Stimulated activated CD8-positive, alpha-beta memory T cell treated with anti-CD3 and anti-CD28 coated beads, Interleukin-4, amount 100 ng/mL, for 48 hours (primary cell): ENCODE measurements around the gene E2F1.

ENCODE experiments used
- DNase-seq: peaks from one replicate; pipeline ENCODE4 v3.0.0-alpha.2; 2020

E2F1 gene, protein sequence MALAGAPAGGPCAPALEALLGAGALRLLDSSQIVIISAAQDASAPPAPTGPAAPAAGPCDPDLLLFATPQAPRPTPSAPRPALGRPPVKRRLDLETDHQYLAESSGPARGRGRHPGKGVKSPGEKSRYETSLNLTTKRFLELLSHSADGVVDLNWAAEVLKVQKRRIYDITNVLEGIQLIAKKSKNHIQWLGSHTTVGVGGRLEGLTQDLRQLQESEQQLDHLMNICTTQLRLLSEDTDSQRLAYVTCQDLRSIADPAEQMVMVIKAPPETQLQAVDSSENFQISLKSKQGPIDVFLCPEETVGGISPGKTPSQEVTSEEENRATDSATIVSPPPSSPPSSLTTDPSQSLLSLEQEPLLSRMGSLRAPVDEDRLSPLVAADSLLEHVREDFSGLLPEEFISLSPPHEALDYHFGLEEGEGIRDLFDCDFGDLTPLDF

DNA sequence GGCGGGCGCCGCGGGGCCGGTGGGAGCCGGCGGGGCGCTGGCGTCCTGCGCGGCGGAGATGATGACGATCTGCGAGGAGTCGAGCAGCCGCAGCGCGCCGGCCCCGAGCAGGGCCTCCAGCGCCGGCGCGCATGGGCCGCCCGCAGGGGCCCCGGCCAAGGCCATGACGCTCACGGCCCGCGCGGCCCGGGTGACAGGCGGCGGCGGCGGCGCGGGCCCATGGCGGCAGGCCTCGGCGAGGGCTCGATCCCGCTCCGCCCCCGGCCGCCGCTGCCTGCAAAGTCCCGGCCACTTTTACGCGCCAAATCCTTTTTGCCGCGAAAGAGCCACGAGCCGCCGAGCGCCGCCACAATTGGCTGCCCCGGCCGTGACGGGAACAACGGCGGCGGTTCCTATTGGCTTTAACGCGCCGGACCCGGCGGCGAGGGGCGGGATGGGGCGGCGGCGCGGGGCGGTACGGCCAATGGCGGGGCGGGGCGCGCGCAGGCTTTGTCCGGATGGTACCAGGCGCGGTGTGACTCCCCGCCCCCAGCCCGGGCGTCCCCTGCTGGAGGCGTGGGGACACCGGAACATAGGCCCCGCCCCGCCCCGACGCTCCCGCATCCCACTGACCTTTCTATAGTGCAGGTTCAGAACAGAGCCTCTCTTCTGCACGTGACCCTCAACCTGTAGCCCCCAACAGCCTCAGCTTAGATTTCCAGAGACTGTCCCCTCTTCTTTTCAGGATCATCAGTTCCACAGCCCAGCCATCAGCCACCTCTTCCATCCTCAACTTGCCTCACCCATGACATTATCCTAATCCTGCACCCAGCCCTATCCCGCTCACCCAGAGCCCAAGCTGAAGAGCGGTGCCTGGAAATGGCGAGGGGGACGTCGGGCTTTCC is at the start of gene E2F1:
Gene E2F1 (minus strand): TSS at position 286 of the 884 bp plus-strand sequence. CDS start 121 bp downstream, at position 165.
- DNase-seq, result peak; percentile 97

DNA sequence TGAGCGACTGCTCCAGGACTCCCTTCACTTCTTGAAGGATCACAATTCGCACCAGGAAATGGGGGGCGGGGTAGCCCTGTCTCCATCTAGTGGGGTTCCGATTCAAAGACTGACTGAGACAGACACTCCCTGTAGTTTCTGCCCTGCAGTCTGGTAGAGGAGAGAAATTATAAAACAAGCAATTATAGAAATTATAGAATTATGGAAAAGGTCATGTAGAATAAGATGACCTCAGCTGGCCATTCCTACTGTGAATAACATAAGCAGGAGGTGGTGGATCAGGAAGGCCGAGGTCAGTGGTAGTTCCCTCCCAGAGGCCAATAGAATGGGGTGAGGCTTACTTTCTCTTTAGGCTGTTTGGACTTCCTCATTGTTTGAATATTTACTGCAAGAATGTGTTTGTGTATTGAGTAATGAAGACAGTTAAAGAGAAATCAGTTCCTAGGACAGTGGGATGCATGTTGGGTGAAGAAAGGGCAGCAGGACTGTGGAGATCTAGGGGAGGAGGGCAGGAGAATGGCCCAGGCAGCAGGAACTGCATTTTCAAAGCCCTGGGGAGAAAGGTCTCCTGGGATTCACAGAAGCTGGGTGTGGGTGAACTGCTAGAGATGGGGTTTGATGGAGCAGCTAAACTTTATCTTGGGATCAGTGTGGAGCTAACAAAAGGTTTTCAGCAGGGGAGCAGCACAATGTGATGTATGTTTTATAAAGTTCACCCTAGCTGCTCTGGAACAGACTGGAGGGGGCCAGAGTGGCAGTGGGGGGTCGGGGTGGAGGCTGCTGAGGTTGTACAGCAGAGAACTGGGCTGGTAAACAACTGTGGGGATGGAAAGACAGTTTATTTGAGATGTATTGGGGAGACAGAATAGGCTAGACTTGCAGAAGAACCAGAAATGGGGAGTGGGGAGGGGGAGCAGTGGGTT is 47.7 kb upstream of the E2F1 start:
- DNase-seq, result no peak

DNA sequence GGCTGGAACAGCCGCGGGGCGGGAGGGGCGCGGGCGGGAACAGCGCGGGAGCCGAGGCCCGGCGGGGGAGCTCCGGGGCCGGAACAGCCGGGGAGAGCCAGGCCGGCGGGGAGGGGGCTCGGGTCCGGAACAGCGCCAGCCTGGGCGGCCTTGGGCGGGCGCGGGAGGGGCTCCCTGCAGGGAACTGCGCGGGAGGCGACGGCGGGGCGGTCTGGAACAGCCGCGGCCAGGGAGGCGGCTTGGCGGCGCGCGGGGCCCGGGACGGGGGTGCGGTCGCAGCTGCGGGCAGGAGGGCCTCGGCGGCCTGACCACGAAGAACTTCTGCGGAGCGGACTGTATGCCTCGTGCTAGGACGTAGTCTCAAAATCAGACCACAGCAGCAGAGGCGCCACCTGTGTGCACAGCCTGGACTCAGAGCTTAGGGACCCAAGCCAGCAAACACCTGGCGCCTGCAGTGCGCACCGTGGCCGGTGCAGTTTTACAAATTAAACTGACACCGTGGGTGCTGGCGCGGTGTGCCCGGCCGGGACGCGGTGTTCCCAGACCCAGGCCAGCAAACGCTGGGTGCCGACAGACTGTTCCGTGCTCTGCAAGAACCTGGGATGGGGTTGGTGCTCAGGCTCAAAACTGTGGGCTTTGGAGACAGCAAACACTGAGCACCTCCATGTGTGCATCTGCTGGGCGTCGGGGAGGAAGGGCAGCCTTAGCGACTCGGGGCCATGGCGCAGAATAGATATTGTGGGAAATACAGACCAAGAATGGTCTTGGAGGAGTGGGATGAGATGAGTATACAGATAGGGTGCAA is 46.2 kb upstream of the E2F1 start:
- peak; percentile 83 for DNase-seq

DNA sequence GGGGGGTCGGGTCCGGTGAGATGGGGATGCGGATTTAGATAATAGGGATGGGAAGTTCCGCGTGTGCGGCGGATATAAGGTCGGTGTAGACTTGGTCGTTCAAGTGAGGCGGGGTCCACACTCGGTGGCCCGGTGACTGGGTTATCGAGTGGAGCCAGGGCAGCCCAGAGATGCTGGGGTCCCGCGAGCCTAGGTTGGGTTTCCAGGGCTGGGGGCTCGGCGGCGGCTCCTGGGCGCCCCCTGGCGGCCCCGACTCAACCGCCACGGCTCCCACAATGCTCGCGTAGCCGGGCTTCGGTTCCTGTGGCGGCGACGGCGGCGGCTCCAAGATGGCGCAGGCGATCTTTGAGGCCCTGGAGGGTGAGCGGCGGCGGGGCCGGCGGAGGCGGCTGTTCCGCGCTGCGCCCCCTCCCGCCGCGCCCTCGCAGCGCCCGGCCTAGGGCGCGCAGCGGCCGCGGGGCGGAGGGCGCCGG is 45.5 kb upstream of the E2F1 start, which contains the start of gene ZNF341:
Gene ZNF341 (plus strand): TSS at position 304 of the 473 bp plus-strand sequence. CDS start 26 bp downstream, at position 330.
- DNase-seq, result peak; percentile 92

DNA sequence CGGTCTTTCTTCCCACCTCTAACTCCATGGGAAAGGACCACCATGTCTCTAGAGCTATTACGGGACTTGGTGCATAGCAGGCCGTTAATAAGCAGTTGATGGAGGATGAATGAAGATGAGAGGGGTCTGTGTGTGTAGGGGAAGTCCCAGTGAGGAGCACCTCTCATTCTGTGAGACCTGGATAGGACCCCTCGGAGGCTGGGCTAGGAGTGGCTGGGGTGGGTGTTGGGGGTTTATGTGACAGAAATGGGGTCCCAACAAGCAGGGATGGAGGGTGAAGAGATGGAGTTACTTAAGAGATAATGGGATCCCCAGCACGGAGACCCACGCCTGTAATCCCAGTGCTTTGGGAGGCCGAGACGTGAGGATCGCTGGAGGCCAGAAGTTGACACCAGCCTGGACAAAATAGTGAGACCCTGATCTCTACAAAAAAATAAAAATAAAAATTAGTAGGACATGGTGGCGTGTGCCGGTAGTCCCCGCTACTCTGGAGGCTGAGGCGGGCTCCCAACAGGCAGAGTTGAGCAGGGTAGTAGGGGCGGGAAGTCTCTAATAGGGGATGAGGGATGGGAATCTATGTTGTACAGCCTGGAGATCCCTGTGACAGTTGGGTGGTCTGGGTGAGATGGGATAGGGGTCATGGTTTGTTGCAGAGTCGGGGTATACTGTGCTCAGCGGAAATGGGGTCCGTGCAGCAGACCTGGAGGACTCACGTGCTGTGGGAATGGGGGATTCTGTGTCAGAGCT is 44.9 kb upstream of the E2F1 start:
- no peak for DNase-seq

DNA sequence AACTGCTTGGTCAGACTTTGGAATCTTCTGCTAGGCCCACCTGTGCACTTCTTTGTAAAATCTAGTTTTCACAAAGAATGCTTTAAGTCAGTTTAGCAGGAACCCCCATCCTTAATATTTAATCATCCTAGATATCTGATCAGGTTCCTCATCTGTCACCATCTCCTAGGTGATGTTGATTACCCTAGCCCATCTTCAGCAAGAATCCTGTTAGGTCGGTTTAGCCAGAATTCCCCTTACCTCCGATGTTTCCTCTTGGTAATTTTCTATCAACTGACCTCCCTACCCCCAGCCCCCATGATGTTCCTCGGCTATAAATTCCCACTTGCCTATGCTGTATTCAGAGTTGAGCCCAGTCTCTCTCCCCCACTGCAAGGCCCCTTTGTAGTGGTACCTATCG is 42.9 kb upstream of the E2F1 start:
- DNase-seq, result no peak

DNA sequence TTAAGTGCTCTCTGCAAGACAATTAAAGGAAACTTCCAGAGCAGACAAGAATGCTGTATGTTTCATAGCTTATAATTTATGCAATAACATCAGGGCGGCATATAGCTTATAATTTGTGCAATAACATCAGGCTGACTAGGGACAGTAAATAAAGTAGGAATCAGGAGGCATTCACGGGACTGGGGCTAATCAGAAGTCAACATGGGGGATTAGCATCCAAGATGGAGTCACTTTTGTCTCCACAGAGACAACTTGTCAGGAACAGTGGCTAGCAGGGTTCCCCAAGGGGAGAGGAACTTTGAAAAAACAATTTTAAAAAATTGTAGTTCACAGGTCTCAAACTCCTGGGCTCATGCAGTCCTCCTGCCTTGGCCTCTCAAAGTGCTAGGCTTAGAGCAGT is 42.3 kb upstream of the E2F1 start:
- DNase-seq, result no peak

DNA sequence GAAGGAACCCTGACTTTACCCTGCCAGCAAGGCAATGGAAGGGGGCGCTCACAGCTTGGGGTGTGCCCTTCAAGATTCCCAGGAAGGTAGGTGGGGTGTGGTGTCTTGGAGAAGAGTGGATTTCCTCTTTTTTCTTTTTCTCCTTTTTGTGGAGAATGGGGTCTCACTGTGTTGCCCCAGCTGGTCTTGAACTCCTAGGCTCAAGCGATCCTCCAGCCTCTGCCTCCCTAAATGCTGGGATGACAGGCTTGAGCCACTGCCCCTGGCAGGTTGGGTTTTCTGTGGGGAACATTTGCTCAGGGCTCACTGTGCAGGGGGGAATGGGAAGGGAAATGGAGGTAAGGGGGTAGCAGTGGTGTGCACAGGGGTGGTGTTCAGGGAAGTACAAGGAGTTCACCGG is 41.6 kb upstream of the E2F1 start:
- no peak for DNase-seq

DNA sequence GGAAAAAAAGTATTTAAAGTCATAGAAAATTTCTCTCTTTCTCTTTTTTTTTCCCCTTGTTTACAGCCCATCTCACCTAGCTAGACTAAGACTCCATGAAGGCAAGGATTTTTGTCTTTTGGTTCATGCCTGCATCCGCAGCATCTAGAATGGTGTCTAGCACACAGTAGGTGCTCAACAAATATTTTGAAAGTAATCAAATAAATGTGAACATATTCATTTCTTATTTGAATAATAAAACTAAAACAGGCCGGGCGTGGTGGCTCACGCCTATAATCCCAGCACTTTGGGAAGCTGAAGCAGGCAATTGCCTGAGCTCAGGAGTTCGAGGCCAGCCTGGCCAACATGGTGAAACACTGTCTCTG is 40.9 kb upstream of the E2F1 start:
- DNase-seq, result no peak

DNA sequence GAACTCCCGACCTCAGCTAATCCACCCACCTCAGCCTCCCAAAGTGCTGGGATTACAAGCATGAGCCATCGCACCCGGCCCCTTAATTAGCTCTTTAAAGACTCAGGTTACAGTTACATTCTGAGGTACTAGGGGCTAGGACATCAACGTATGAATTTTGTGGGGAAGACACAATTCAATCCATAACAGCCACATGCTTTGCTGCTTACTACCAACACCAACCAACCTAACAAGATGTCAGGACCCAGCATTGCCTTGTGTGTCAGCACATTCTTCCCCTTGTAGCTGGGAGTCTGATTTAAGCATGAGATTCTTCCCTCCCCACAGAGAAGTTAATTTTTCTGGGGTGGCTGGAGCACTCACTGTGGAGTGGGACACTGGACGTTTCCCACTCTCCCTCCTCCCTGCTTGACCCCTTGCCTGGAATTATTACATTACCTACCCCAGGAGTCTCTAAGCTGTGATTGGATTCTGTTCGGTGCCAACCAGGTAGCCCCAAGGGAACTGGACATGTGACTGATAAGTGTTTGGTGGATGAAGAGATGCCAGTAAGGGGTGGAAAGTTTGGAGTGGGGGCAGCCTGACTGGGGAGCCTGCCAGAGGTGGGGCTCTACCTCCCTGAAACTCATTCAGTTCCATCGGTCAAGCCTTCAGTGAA is 39.6 kb upstream of the E2F1 start:
- DNase-seq, result no peak

DNA sequence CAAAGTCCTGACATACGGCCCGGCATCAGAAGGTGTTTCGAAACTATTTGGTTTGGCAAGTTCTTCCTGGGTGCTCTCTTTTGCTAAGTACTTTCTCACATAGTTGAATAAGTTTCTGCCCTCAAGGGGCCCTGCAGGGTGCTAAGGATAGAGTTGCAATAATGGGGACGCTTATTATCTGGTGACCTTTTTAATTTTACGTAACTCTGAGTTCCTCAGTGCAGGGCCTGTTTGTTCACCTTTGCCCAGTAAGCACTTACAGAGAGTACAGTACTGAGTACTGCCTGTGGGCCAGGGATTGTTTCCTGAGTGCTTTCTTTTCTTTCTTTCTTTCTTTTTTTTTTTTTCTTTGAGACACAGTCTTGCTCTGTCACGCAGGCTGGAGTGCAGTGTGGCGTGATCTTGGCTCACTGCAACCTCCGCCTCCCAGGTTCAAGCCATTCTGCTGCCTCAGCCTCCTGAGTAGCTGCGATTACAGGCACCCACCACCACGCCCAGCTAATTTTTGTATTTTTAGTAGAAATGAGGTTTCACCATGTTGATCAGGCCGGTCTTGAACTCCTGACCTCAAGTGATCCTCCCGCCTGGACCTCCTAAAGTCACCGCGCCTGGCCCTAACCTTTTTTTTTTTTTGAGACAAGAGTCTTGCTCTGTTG is 38.4 kb upstream of the E2F1 start:
- DNase-seq, result no peak

DNA sequence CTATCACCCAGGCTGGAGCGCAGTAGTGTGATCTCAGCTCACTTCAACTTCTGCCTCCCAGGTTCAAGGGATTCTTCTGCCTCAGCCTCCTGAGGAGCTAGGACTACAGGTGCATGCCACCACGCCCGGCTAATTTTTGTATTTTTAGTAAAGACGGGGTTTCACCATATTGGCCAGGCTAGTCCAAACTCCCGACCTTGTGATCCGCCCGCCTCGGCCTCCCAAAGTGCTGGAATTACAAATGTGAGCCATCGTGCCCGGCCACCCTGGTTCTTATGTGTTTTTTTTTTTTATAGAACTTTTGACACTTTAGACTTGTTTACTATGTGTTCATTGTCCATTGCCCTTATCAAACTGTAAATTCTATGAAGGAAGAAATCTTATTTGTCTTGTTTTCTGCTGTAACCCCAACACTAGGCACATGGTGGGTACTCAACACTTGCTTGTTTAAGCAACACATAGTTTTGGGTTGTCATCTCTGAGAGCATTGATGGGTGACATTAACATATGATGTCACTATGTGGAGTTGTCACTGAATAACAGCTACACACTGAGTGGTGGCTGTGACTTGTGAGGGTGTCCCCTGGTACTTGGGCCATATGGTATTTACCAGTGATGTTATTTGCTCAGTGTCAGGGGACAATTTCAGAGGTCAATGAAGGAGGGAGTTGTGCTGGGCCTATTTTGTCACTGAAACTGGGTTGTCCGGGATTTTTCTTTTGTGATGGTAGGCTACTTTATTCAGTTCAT is 35.4 kb upstream of the E2F1 start:
- DNase-seq, result no peak

DNA sequence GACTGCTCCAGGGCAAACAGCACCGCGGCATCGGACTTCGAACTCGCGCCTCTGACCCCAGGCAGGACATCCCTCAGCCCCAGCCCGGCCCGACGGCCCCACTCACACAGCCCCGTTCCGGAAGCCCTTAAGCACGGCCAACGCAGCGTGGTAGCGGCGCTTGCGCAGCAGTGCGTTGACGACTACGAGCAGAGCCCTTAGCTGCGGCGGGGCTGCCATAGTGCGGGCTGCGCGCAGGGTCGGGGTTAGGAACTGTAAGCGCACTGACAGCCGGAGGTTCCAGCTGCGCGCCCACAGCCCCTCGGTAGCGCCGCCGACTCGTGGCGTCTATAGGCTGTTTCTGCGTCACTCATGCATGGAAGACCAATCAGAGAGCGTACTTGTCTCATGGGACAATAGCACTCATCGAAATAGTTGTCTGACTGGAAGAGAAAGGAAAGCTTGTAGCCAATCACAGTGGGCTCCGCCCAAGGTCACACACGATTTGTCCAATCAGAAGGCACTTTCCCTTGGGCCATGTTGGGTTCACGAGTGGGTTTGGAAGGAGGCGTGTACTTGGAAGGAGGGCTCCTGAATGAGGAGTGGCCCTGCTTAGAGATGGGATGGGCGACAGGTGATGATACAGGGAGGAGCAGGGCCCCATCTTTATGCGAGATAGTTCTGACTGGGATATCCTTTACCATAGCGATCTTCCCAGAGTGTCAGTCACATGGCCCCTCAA is 34.0 kb upstream of the E2F1 start, which contains the start of gene PXMP4:
Gene PXMP4 (minus strand): TSS at position 322 of the 721 bp plus-strand sequence. CDS start 103 bp downstream, at position 219.
- DNase-seq, result peak; percentile 84

DNA sequence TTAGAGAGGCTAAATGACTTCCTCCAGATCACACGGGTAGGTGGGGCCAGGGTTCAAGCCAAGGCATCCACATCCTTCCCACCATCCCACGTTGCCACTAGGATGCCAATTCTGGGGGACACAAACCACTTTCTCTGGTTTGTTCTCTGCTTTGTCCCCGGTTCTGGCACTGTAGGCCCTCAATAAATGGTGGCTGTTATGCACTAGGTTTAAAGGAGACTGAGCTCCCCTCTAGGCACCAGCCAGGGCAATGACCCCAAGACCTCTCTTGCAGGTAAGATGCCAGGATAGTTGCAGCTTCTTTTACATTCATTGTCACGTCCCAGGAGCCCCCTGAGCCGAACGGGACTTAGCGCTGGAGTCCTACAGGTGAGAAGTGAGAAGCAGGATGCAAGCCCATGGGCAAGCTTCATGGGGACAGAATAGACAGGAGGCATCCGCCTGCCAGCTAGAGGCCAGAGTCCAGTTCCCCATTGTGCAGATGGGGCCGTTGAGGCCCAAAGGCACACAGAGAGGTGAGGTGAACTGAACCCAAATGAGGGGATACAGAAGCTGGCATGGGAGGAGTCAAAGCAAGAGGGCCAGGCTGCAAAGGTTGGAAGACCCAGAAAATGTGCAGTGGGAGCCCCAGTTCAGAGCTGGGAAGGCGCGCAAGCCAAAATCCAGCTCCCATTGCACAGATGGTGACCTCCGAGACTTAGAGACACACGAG is 33.2 kb upstream of the E2F1 start:
- DNase-seq, result peak; percentile 29

DNA sequence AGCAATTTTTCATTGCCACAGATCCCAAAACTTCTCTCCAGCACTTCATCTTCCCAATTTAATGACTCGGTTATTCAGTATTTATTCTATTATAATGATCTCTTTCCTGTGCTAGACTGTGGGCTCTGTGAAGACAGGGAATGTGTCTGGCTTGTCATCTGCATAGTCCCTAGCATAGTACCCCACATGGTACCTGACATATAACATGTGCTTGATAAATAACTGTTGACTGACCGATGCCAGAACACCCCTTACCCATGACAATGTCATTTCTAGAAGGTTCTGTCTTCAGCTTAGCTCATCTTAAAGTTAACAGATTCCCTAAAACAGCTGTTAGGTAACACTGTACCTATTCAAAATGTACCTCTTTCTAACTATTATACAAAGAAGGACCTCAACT is 30.3 kb upstream of the E2F1 start:
- no peak for DNase-seq

DNA sequence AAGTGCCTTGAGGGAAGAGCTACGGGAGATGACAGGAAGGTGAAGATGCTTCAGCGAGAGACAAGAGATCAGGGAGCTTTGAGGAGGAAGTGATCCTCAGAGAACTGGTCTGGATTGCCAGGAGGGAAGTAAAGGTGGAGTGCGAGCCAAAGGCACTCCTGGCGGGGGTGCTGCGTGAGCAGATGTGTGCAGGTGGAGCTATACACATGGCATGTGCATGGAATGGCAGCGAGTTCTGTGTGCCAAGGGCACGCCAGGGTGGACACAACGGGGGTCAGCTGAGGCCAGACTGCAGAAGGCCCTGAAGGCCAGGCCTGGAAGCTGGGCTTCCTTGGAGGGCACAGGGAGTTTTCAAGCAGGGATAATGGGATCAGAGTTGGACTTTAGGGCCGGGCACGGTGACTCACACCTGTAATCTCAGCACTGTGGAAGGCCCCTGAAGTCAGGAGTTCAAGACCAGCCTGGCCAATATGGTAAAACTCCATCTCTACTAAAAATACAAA is 27.7 kb upstream of the E2F1 start:
- no peak for DNase-seq

DNA sequence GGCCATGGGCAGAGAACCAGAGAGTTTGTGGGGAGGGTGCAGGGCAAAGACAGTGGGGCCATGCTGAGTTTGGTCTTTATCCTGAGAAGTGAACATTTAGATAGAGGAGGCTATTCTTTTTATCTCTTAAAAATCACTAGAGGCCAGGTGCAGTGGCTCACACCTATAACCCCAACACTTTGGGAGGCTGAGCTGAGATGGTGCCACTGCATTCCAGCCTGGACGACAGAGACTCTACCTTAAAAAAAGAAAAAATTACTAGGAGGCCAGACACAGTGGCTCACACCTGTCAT is 25.2 kb upstream of the E2F1 start:
- DNase-seq, result no peak
